Measurements from ENCODE around the gene UNC80.

The UNC80 gene

GRCh38 chr2:209757163-209757562 is 14.5 kb upstream of the UNC80 start:
- no peak overlapping the region for H3K4me3 ChIP-seq (ENCODE audit: low read depth, low read length)
- DNase-seq (ENCODE audit: low read depth) = no peak
- TF ChIP-seq CTCF (IDR thresholded peaks at IDR 0.05; ENCODE audit: control insufficient read depth, extremely low read depth, insufficient read depth) = no peak

- no peak for TF ChIP-seq CTCF (IDR thresholded peaks at IDR 0.05; ENCODE audit: control insufficient read depth, extremely low read depth, insufficient read depth)
- H3K4me3 ChIP-seq (ENCODE audit: low read depth, low read length) = no peak overlapping the region
- DNase-seq (ENCODE audit: low read depth) = no peak
Observed at GRCh38 chr2:209761566-209761965, 10.1 kb upstream of the UNC80 start.

- H3K4me3 ChIP-seq (ENCODE audit: low read depth, low read length) = no peak overlapping the region
- DNase-seq (ENCODE audit: low read depth) = no peak
- no peak for TF ChIP-seq CTCF (IDR thresholded peaks at IDR 0.05; ENCODE audit: control insufficient read depth, extremely low read depth, insufficient read depth)
Observed at GRCh38 chr2:209762563-209762962, 9.1 kb upstream of the UNC80 start.

- DNase-seq (ENCODE audit: low read depth) = no peak
- no peak for TF ChIP-seq CTCF (IDR thresholded peaks at IDR 0.05; ENCODE audit: control insufficient read depth, extremely low read depth, insufficient read depth)
- H3K4me3 ChIP-seq (ENCODE audit: low read depth, low read length) = no peak overlapping the region
Observed at GRCh38 chr2:209763106-209763505, 8.5 kb upstream of the UNC80 start.

GRCh38 chr2:209766613-209767012 is 5.0 kb upstream of the UNC80 start:
- no peak for DNase-seq (ENCODE audit: low read depth)
- no peak overlapping the region for H3K4me3 ChIP-seq (ENCODE audit: low read depth, low read length)
- no peak for TF ChIP-seq CTCF (IDR thresholded peaks at IDR 0.05; ENCODE audit: control insufficient read depth, extremely low read depth, insufficient read depth)

- TF ChIP-seq CTCF (IDR thresholded peaks at IDR 0.05; ENCODE audit: control insufficient read depth, extremely low read depth, insufficient read depth) = no peak
- DNase-seq (ENCODE audit: low read depth) = no peak
- no peak overlapping the region for H3K4me3 ChIP-seq (ENCODE audit: low read depth, low read length)
Observed at GRCh38 chr2:209767316-209767715, 4.3 kb upstream of the UNC80 start.

GRCh38 chr2:209768557-209768956 is 3.1 kb upstream of the UNC80 start:
- no peak for DNase-seq (ENCODE audit: low read depth)
- no peak for TF ChIP-seq CTCF (IDR thresholded peaks at IDR 0.05; ENCODE audit: control insufficient read depth, extremely low read depth, insufficient read depth)
- H3K4me3 ChIP-seq (ENCODE audit: low read depth, low read length) = no peak overlapping the region

Measured in LNCaP clone FGC (cell line).